HepG2 (cell line): ENCODE results near the gene C1QL4. TPM values are rescaled to one million over a fixed set of nuclear protein-coding genes. Genes with fewer than 3 reads are reported as not detected.

Experiments used
- HIC2 ChIP-seq: sonication (generic); formaldehyde crosslinking; IDR thresholded peaks from 2 replicates; pipeline ENCODE4 v1.9.0; 2022; ENCODE audit warnings: low read depth, missing genetic modification reagents
- HNF1B ChIP-seq: sonication (generic); formaldehyde crosslinking; IDR thresholded peaks from 2 replicates; pipeline ENCODE4 v1.5.1; 2020; ENCODE audit warnings: mild to moderate bottlenecking, moderate library complexity, missing genetic modification reagents
- MAX ChIP-seq: IDR thresholded peaks from 2 replicates; pipeline ENCODE4 v1.6.1; 2012; ENCODE audit warnings: inconsistent platforms
- ZFP91 ChIP-seq: sonication (generic); formaldehyde crosslinking; IDR thresholded peaks from 2 replicates; pipeline ENCODE4 v1.9.0; 2022; ENCODE audit warnings: missing genetic modification reagents, mild to moderate bottlenecking, borderline replicate concordance
- ZNF589 ChIP-seq: sonication (generic); formaldehyde crosslinking; conservative IDR thresholded peaks from 2 replicates; pipeline ENCODE4 v1.8.0; 2022; ENCODE audit warnings: mild to moderate bottlenecking, moderate library complexity, missing genetic modification reagents
- ZNF777 ChIP-seq: sonication (generic); formaldehyde crosslinking; IDR thresholded peaks from 2 replicates; pipeline ENCODE4 v1.4.0; 2020; ENCODE audit warnings: missing genetic modification reagents
- ZNF800 ChIP-seq: sonication (generic); formaldehyde crosslinking; IDR thresholded peaks from 2 replicates; pipeline ENCODE4 v1.4.0; 2020; ENCODE audit warnings: missing genetic modification reagents
- ZSCAN21 ChIP-seq: sonication (generic); formaldehyde crosslinking; IDR thresholded peaks from 2 replicates; pipeline ENCODE4 v1.8.0; 2022; ENCODE audit warnings: mild to moderate bottlenecking, missing genetic modification reagents, moderate library complexity, borderline replicate concordance
- polyA plus RNA-seq, 8 experiments: library from polyadenylated mRNA; depleted of rRNA in 3 of 8; stranded (reverse) in 7 of 8; unstranded in 1 of 8; fragments of >200 nt; fragmentation: Illumina TruSeq in 4 of 8; extraction: Trizol in 4 of 8; gene quantifications; 2 replicates each; pipeline versions ENCODE4 v1.2.1 to v1.2.3, GENCODE V29; 2011 to 2016; ENCODE audit warnings: low read depth in 4 of 8, missing spikeins in 1 of 8, mixed read lengths in 1 of 8; ENCODE audit not compliant: insufficient read depth in 1 of 8
- total RNA-seq, 5 experiments: library from RNA; depleted of rRNA; stranded (reverse); fragments of >200 nt; fragmentation: Illumina TruSeq; extraction: Trizol; gene quantifications; 2 replicates each; pipeline ENCODE4 v1.2.3, GENCODE V29; 2016; ENCODE audit warnings: low read depth in 1 of 5

The C1QL4 gene
- total and polyA plus RNA-seq, 2 of the 13 experiments (the other 11 are each of a cell fraction or from before 2014, with no cell fraction given) = 0.03 TPM; not detected in 1

- TF ChIP-seq ZNF800 (CRISPR knock-in tag) = peak; percentile 99
- peak; percentile 64; the same call in 1 of the 2 replicates for TF ChIP-seq ZNF589 (CRISPR knock-in tag)
- TF ChIP-seq ZNF777 (CRISPR knock-in tag) = peak; percentile 95
- TF ChIP-seq MAX = peak; percentile 61
- TF ChIP-seq ZSCAN21 (CRISPR knock-in tag) = 0 out of 2 replicates have a peak, but pooled peaks have one; percentile 38
- TF ChIP-seq HIC2 (CRISPR knock-in tag) = no peak
- peak; percentile 48 for TF ChIP-seq ZFP91 (CRISPR knock-in tag)
- no peak for TF ChIP-seq HNF1B
These were observed 41.7 kb downstream of the C1QL4 start, which contains the start of gene PRPH (continued) for GRCh38 chr12:49295082-49295936.
